Measurements from ENCODE around the gene GBF1.

The GBF1 gene

GRCh38 chr10:102254426-102254825, 9.1 kb downstream of the GBF1 start:
- no peak for DNase-seq (ENCODE audit: extremely low spot score)
- no peak for TF ChIP-seq CTBP1 (IDR thresholded peaks at IDR 0.05; ENCODE audit: borderline replicate concordance)
- no peak for TF ChIP-seq HDGF (IDR thresholded peaks at IDR 0.05; ENCODE audit: borderline replicate concordance)
- no peak for TF ChIP-seq SUZ12 (IDR thresholded peaks at IDR 0.05)
- no peak for TF ChIP-seq FOXM1 (IDR thresholded peaks at IDR 0.05; ENCODE audit: borderline replicate concordance)
- no peak for TF ChIP-seq L3MBTL2 (conservative IDR thresholded peaks at IDR 0.05)
- no peak for TF ChIP-seq FOXA1 (IDR thresholded peaks at IDR 0.05)
- TF ChIP-seq ARNT (IDR thresholded peaks at IDR 0.05) = no peak
- no peak for TF ChIP-seq SP1 (IDR thresholded peaks at IDR 0.05)
- TF ChIP-seq PKNOX1 (IDR thresholded peaks at IDR 0.05) = no peak
- no peak for TF ChIP-seq ELF4 (IDR thresholded peaks at IDR 0.05)
- no peak for TF ChIP-seq TARDBP (IDR thresholded peaks at IDR 0.05)
- no peak for TF ChIP-seq FOXK2 (IDR thresholded peaks at IDR 0.05)
- no peak for TF ChIP-seq BHLHE40 (IDR thresholded peaks at IDR 0.05; ENCODE audit: borderline replicate concordance)
- ChIA-PET CTCF (interaction anchor here (0.6 kb wide), 1 partner anchor 253 kb away, joined by 3 read pairs; no protein-coding TSS in a partner anchor), POLR2A (no interaction called here)

- no peak for DNase-seq (ENCODE audit: extremely low spot score)
- CTCF ChIA-PET = no interaction called here
- TF ChIP-seq FOXA1 (IDR thresholded peaks at IDR 0.05) = no peak
- TF ChIP-seq LEF1 (IDR thresholded peaks at IDR 0.05; ENCODE audit: borderline replicate concordance) = no peak
- TF ChIP-seq SP1 (IDR thresholded peaks at IDR 0.05) = no peak
- no peak for TF ChIP-seq L3MBTL2 (conservative IDR thresholded peaks at IDR 0.05)
- no peak for TF ChIP-seq FOXM1 (IDR thresholded peaks at IDR 0.05; ENCODE audit: borderline replicate concordance)
- TF ChIP-seq NFRKB (IDR thresholded peaks at IDR 0.05) = no peak
- no peak for TF ChIP-seq ELF4 (IDR thresholded peaks at IDR 0.05)
- TF ChIP-seq CTBP1 (IDR thresholded peaks at IDR 0.05; ENCODE audit: borderline replicate concordance) = no peak
- no peak for TF ChIP-seq PKNOX1 (IDR thresholded peaks at IDR 0.05)
- no peak for TF ChIP-seq ZNF384 (IDR thresholded peaks at IDR 0.05)
- TF ChIP-seq BHLHE40 (IDR thresholded peaks at IDR 0.05; ENCODE audit: borderline replicate concordance) = no peak
- no peak for TF ChIP-seq TARDBP (IDR thresholded peaks at IDR 0.05)
- no peak for TF ChIP-seq FOXK2 (IDR thresholded peaks at IDR 0.05)
- TF ChIP-seq SUZ12 (IDR thresholded peaks at IDR 0.05) = no peak
- no peak for TF ChIP-seq ARNT (IDR thresholded peaks at IDR 0.05)
- TF ChIP-seq HDGF (IDR thresholded peaks at IDR 0.05; ENCODE audit: borderline replicate concordance) = no peak
- POLR2A ChIA-PET = no interaction called here
Measured at GRCh38 chr10:102255404-102255803, 10.1 kb downstream of the GBF1 start.

GRCh38 chr10:102261196-102261595, 15.9 kb downstream of the GBF1 start:
- no peak for TF ChIP-seq L3MBTL2 (conservative IDR thresholded peaks at IDR 0.05)
- TF ChIP-seq CTBP1 (IDR thresholded peaks at IDR 0.05; ENCODE audit: borderline replicate concordance) = no peak
- TF ChIP-seq FOXA1 (IDR thresholded peaks at IDR 0.05) = no peak
- TF ChIP-seq SUZ12 (IDR thresholded peaks at IDR 0.05) = no peak
- TF ChIP-seq SP1 (IDR thresholded peaks at IDR 0.05) = no peak
- no peak for TF ChIP-seq ELF4 (IDR thresholded peaks at IDR 0.05)
- TF ChIP-seq BHLHE40 (IDR thresholded peaks at IDR 0.05; ENCODE audit: borderline replicate concordance) = no peak
- no peak for TF ChIP-seq ZNF384 (IDR thresholded peaks at IDR 0.05)
- no peak for TF ChIP-seq FOXK2 (IDR thresholded peaks at IDR 0.05)
- TF ChIP-seq FOXM1 (IDR thresholded peaks at IDR 0.05; ENCODE audit: borderline replicate concordance) = no peak
- POLR2A ChIA-PET = no interaction called here
- CTCF ChIA-PET = interaction anchor here (0.7 kb wide), 1 partner anchor 243 kb away, joined by 3 read pairs; no protein-coding TSS in a partner anchor
- no peak for DNase-seq (ENCODE audit: extremely low spot score)

GRCh38 chr10:102261842-102262241, 16.5 kb downstream of the GBF1 start:
- no peak for DNase-seq (ENCODE audit: extremely low spot score)
- POLR2A ChIA-PET = no interaction called here
- TF ChIP-seq ZNF384 (IDR thresholded peaks at IDR 0.05) = no peak
- no peak for TF ChIP-seq FOXK2 (IDR thresholded peaks at IDR 0.05)
- TF ChIP-seq SP1 (IDR thresholded peaks at IDR 0.05) = no peak
- TF ChIP-seq SUZ12 (IDR thresholded peaks at IDR 0.05) = no peak
- no peak for TF ChIP-seq PKNOX1 (IDR thresholded peaks at IDR 0.05)
- no peak for TF ChIP-seq TARDBP (IDR thresholded peaks at IDR 0.05)
- no peak for TF ChIP-seq HDGF (IDR thresholded peaks at IDR 0.05; ENCODE audit: borderline replicate concordance)
- no peak for TF ChIP-seq BHLHE40 (IDR thresholded peaks at IDR 0.05; ENCODE audit: borderline replicate concordance)
- no peak for TF ChIP-seq FOXM1 (IDR thresholded peaks at IDR 0.05; ENCODE audit: borderline replicate concordance)
- TF ChIP-seq ARNT (IDR thresholded peaks at IDR 0.05) = no peak
- no peak for TF ChIP-seq LEF1 (IDR thresholded peaks at IDR 0.05; ENCODE audit: borderline replicate concordance)
- CTCF ChIA-PET = no interaction called here

- POLR2A ChIA-PET = no interaction called here
- no peak for DNase-seq (ENCODE audit: extremely low spot score)
- TF ChIP-seq HDGF (IDR thresholded peaks at IDR 0.05; ENCODE audit: borderline replicate concordance) = no peak
- TF ChIP-seq LEF1 (IDR thresholded peaks at IDR 0.05; ENCODE audit: borderline replicate concordance) = no peak
- no peak for TF ChIP-seq ZNF384 (IDR thresholded peaks at IDR 0.05)
- TF ChIP-seq FOXM1 (IDR thresholded peaks at IDR 0.05; ENCODE audit: borderline replicate concordance) = no peak
- no peak for TF ChIP-seq L3MBTL2 (conservative IDR thresholded peaks at IDR 0.05)
- no peak for TF ChIP-seq SP1 (IDR thresholded peaks at IDR 0.05)
- TF ChIP-seq BHLHE40 (IDR thresholded peaks at IDR 0.05; ENCODE audit: borderline replicate concordance) = no peak
- no peak for TF ChIP-seq CTBP1 (IDR thresholded peaks at IDR 0.05; ENCODE audit: borderline replicate concordance)
- CTCF ChIA-PET = no interaction called here
Measured at GRCh38 chr10:102262744-102263370, 17.5 kb downstream of the GBF1 start.

GRCh38 chr10:102264371-102264770, 19.0 kb downstream of the GBF1 start:
- no peak for DNase-seq (ENCODE audit: extremely low spot score)
- CTCF ChIA-PET = no interaction called here
- TF ChIP-seq FOXM1 (IDR thresholded peaks at IDR 0.05; ENCODE audit: borderline replicate concordance) = no peak
- no peak for TF ChIP-seq TARDBP (IDR thresholded peaks at IDR 0.05)
- no peak for TF ChIP-seq HDGF (IDR thresholded peaks at IDR 0.05; ENCODE audit: borderline replicate concordance)
- POLR2A ChIA-PET = no interaction called here
